C1 segment of cervical spinal cord (tissue), 14 donors: ENCODE results near the gene POC1B.

Experiments
- DNase-seq, 14 donors: peaks; one replicate each; lab custom pipeline; 2025; lab: John Stamatoyannopoulos, UW

POC1B gene

DNA sequence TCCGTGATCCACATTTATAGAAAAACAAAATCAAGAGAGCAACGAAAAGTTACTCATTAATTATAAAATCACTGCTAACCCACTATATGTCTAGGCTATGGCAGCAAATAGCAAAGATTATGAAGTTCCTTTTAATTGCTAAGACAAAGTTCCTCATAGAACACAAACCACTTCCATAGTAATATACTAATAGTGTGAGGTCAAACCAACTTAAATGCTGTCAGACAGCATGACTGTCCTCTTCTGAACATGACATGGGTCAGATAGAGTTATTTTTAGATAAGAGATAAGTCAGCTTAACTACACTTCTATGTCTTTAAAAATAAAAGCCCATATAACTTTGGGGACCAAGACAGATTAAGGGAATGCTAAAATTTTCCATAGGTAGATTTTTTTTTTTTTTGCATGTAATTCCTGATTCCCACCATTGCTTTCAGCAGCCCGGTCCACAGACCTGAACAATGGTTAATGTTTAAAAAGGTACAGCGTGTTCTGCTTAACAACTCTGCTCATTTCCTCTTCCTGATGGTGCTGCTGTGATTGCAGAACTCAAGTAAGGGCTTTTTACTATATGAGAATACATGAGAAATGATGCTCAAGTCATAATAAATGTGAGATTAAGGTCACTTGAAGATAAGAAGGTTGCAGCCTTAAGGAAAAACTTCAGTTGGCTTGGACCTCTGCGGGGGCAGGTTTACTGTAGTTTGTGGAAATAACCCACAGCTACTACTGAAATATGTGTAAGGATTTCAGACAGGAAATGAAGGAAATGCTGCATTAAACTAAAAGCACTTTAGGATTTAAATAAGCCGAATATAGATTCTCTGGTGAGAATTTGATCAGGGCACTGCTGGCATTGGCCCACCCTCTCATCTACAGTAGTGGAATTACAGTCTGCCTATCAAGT, 135.8 kb downstream of the POC1B start:
- DNase-seq = no peak

DNA sequence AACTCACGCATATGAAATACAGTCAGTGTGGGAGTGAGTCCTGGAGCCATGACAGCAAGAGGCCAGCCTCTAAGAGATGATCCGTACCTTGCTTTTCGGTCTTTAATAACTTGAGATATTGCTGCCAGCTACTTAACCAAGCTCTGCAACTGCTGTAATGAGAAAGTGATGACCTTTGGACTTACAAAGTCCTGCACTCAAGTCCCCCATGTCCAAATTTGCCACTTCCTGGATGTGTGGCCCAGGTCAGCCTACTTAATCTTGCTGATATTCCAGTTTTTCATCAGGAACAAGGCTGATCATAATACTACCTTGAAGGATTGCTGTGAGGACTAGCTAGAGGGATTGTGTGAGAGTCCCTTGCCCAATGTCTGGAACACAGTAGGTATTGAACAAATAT, 139.7 kb downstream of the POC1B start:
- DNase-seq = no peak

GRCh38 chr12:89384807-89385206, 141.0 kb downstream of the POC1B start:
- DNase-seq = no peak

DNA sequence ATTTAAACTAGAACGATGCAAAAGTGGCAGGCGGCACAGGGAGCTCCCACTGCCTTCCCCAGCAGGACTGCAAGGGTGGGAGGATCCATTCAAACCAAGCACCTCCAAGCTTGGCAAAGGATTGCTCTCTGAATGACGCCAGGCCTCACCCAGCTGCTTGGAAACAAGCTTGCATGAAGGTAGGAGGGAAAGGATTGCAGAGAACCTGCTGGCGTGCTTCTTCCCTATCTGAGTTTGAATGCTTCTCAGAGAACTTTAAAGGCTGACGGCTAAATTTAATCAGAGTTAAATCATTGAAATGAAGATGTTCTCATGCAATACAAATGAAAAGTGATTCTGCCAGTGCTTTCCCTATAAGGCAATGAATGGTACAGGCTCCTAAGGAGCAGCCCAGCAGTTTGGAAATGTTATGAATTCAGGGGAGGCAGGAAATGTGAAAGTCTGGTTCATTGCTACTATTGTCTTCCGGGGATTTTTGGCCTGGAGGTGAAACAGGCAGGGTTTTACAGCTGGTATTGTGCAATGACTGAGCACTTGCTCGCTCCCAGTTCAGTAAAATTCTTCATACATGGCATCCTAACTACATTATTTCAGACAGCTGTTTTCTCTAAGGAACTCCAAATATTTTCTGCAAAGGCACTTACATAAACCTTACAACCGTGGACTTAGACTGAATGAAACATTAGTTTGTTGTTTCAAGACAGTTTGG, 141.6 kb downstream of the POC1B start:
- peak in 1 of 14 donors; percentile 18 for DNase-seq

DNA sequence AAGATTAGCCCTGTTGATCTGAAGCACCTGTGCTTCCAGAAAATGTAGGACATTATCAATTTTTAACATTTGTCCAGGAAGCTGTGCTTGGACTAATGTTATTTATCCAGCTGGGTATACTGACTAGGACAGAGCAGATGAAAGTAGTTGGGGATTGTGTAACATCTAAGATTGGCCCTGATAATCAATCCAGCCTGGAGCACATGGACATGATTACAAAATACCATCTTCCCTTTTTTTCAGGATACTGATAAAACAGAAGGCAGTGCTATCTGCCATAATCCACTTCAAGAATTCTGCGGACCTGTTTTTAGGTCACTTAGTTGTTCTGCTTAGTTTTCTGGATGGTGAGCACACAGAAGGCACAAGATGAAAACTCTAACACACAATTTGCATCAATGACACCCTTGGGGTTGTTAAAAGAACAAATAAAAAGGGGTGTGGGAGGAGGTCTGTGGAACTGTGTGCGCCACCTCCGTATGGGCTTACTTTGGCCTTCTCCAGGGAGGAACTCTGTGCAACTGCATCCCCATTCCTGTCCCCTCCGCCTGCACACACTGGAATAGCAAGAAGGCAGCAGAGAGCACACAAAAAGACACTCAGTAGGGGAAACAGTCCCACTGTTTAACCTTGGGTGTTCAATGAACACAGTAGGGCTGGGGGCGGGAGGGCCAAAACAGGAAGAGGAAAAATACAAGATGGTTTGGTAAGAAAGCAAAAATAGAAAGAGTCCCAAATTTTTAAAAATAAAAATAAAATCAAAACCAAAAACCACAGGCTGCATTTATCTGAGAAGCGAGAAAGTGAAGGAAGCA, 142.4 kb downstream of the POC1B start:
- no peak for DNase-seq

- DNase-seq = no peak
These were observed 143.5 kb downstream of the POC1B start for GRCh38 chr12:89382328-89382727.

GRCh38 chr12:89379839-89380467, 145.9 kb downstream of the POC1B start:
- DNase-seq = no peak

DNA sequence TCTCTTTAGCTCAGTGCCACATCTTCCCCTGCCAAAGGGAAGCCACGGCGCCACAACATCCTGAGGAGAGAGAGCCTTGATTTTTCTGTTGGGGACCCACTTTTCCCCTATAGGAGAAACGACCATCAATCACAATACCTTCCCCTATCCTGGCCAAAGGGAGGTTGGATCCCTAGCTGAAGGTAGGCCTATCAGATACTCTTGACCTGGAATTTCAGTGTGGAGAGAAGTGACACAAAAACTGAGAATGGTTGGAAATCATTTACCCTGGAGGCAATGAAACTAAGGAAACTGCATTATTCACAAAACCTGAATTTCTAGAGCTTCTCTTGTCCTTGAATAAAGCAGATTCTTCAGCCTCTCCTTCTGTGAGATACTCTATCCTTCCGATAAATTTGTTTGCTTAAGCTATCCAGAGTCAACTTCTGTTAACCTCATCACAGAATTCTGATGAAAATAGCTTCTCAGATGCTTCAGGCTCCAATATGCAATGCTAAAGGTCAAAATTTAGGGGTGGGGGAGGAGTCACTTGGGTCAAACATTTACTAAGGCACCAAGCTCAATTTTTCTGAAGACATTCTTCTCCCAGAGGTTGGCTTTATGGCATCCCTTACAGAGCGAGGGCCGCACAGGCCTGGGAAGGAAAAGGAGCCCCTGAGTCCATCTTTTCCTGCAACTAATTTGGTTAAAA, 146.6 kb downstream of the POC1B start:
- no peak for DNase-seq

GRCh38 chr12:89376844-89377243, 149.0 kb downstream of the POC1B start:
- DNase-seq = no peak

DNA sequence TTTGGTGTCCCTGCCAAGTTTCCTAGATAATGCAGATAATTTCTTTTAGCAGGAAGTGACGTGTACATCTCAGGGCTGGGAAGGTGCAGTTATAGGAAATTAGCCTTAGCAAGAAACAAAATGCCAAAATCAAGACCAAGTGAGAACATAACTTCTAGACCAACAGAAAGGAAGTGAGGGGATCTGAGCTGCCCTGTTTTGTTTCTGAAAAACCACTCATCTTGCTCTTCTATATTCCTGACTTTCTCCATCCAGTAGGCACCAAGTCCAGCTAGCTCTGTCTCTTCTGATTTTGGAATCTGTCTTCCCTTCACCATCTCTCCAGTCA, 149.7 kb downstream of the POC1B start:
- DNase-seq = no peak

- DNase-seq = no peak
These were observed 151.9 kb downstream of the POC1B start for GRCh38 chr12:89373763-89374572.

GRCh38 chr12:89372584-89373370, 153.1 kb downstream of the POC1B start:
- no peak for DNase-seq

DNA sequence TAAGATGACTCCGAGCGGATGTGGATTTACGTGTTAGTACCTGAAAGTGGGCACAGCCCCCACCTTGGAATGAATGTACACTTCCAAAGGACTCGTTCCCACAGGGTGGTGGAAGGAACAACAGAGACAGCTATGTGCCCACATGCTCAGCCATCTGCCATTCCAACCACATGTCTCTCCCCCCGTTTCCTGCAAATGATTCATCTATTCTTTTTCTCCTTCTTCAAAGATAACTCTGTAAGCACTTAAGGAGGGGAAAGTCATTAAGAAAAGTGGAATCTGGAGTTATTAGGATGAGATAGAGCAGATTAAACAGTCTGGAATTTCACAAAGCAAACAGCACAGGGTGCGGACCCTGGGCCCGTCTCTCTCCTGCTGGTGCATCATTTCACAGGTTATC, 155.0 kb downstream of the POC1B start:
- DNase-seq = peak in 2 of 14 donors; percentile 3 to 6

DNA sequence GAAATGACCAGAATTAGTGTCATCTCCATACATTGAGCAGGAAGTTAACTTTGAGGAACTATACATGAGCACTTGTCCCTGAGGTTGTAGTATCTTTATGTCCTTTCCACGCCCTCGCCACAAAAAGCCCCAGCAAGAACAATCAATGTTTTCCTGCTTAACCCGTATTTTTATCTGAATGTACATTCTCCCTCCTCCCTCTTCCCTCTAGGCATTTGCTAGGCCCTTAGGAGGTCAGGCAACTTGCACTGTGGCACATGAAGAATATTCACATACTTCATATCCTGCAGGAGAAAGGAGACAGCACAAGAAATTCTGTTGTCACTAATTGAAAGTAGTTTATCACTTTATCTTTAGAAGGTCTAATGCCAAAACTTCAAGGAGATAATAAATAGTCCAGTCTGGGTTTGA, 155.4 kb downstream of the POC1B start:
- no peak for DNase-seq
